ENCODE measurements around the gene OR51G2. TPM values are rescaled to one million over a fixed set of nuclear protein-coding genes. Genes with fewer than 3 reads are reported as not detected.

The OR51G2 gene
- total RNA-seq, 1 experiment from 2014 or later: not detected

- Mint-ChIP-seq H3K4me3 (no peak overlapping the region), H3K27me3 (ENCODE audit: low read depth) (peaks cover 4% of the 10 kb centered on the region; the same call in 1 of the 2 replicates), H3K27ac (no peak overlapping the region), H3K4me1 (no peaks in the 10 kb centered on the region), H3K36me3 (no peaks in the 10 kb centered on the region), H3K9me3 (peaks cover 3% of the 10 kb centered on the region; the same call in 1 of the 2 replicates)
- no peak for TF ChIP-seq FOXJ3 (CRISPR knock-in tag; IDR thresholded peaks at IDR 0.05; ENCODE audit: borderline replicate concordance)
- TF ChIP-seq, protein P1, sequence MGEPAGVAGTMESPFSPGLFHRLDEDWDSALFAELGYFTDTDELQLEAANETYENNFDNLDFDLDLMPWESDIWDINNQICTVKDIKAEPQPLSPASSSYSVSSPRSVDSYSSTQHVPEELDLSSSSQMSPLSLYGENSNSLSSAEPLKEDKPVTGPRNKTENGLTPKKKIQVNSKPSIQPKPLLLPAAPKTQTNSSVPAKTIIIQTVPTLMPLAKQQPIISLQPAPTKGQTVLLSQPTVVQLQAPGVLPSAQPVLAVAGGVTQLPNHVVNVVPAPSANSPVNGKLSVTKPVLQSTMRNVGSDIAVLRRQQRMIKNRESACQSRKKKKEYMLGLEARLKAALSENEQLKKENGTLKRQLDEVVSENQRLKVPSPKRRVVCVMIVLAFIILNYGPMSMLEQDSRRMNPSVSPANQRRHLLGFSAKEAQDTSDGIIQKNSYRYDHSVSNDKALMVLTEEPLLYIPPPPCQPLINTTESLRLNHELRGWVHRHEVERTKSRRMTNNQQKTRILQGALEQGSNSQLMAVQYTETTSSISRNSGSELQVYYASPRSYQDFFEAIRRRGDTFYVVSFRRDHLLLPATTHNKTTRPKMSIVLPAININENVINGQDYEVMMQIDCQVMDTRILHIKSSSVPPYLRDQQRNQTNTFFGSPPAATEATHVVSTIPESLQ (CRISPR knock-in tag; IDR thresholded peaks at IDR 0.05): no peak
- TF ChIP-seq, protein P2, sequence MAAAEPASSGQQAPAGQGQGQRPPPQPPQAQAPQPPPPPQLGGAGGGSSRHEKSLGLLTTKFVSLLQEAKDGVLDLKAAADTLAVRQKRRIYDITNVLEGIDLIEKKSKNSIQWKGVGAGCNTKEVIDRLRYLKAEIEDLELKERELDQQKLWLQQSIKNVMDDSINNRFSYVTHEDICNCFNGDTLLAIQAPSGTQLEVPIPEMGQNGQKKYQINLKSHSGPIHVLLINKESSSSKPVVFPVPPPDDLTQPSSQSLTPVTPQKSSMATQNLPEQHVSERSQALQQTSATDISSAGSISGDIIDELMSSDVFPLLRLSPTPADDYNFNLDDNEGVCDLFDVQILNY (CRISPR knock-in tag; IDR thresholded peaks at IDR 0.05): no peak
- CTCF ChIA-PET: no interaction called here
- ATAC-seq (peak; percentile 66), DNase-seq (ENCODE audit: low spot score) (no peak)
- POLR2A ChIA-PET: no interaction called here
Observed at GRCh38 chr11:4891996-4892640, 27.0 kb downstream of the OR51G2 start.

- H3K4me1 Mint-ChIP-seq: no peaks in the 10 kb centered on the region
- DNase-seq (ENCODE audit: low spot score): no peak
- ChIA-PET CTCF (no interaction called here), POLR2A (no interaction called here)
- no peaks in the 10 kb centered on the region for H3K27me3 Mint-ChIP-seq (ENCODE audit: low read depth)
- TF ChIP-seq ELF4 (CRISPR knock-in tag; IDR thresholded peaks at IDR 0.05; ENCODE audit: low read depth) (no peak), CREM (CRISPR knock-in tag; IDR thresholded peaks at IDR 0.05) (no peak), GABPB1 (CRISPR knock-in tag; IDR thresholded peaks at IDR 0.05) (no peak), RELA (CRISPR knock-in tag; IDR thresholded peaks at IDR 0.05; ENCODE audit: borderline replicate concordance) (no peak), OVOL2 (CRISPR knock-in tag; IDR thresholded peaks at IDR 0.05; ENCODE audit: borderline replicate concordance) (no peak), GTF2I (CRISPR knock-in tag; conservative IDR thresholded peaks at IDR 0.05) (no peak), KAT7 (CRISPR knock-in tag; IDR thresholded peaks at IDR 0.05; ENCODE audit: borderline replicate concordance) (no peak), E2F4 (CRISPR knock-in tag; IDR thresholded peaks at IDR 0.05; ENCODE audit: borderline replicate concordance, low read depth) (no peak), ZNF121 (CRISPR knock-in tag; IDR thresholded peaks at IDR 0.05) (no peak), TCF7 (CRISPR knock-in tag; IDR thresholded peaks at IDR 0.05; ENCODE audit: low read depth) (no peak), MYBL2 (CRISPR knock-in tag; IDR thresholded peaks at IDR 0.05) (no peak), ESRRA (CRISPR knock-in tag; IDR thresholded peaks at IDR 0.05; ENCODE audit: borderline replicate concordance) (no peak), SMAD4 (CRISPR knock-in tag; IDR thresholded peaks at IDR 0.05) (no peak)
- TF ChIP-seq, protein P3, sequence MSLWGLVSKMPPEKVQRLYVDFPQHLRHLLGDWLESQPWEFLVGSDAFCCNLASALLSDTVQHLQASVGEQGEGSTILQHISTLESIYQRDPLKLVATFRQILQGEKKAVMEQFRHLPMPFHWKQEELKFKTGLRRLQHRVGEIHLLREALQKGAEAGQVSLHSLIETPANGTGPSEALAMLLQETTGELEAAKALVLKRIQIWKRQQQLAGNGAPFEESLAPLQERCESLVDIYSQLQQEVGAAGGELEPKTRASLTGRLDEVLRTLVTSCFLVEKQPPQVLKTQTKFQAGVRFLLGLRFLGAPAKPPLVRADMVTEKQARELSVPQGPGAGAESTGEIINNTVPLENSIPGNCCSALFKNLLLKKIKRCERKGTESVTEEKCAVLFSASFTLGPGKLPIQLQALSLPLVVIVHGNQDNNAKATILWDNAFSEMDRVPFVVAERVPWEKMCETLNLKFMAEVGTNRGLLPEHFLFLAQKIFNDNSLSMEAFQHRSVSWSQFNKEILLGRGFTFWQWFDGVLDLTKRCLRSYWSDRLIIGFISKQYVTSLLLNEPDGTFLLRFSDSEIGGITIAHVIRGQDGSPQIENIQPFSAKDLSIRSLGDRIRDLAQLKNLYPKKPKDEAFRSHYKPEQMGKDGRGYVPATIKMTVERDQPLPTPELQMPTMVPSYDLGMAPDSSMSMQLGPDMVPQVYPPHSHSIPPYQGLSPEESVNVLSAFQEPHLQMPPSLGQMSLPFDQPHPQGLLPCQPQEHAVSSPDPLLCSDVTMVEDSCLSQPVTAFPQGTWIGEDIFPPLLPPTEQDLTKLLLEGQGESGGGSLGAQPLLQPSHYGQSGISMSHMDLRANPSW (CRISPR knock-in tag; conservative IDR thresholded peaks at IDR 0.05; ENCODE audit: low read depth): no peak
- TF ChIP-seq, protein P4, sequence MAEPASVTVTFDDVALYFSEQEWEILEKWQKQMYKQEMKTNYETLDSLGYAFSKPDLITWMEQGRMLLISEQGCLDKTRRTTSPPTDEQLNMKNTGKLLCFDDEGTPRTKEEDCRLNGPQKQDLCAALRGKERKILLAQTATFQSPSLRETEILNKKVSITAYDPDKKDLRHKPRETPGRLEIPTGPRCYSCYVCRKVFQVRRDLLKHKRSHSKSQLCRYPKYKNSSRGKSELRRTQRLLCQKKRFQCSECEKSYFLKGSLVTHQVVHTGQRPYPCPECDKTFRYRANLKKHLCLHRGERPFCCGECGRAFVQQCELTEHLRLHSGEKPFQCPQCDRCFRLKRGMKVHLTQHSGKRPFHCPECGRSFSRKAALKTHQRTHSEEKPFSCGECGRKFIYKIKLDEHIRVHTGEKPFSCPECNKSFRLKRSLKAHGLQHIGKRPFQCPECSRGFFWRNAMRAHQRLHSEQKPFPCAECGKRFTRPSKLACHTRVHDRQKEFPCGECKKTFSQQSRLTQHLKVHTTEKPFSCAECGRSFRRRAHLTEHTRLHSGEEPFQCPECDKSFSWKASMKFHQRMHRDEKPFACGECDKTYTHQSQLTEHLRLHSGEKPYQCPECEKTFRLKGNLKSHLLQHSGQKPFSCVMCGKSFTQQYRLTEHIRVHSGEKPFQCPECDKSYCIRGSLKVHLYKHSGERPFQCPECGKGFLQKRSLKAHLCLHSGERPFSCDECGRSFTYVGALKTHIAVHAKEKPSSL (CRISPR knock-in tag; conservative IDR thresholded peaks at IDR 0.05): no peak
- ATAC-seq: 0 out of 2 replicates have a peak, but pooled peaks have one; percentile 24
- H3K9me3 Mint-ChIP-seq: peaks cover 3% of the 10 kb centered on the region; the same call in 1 of the 2 replicates
- no peak overlapping the region for H3K4me3 Mint-ChIP-seq
- H3K27ac Mint-ChIP-seq: no peak overlapping the region
- H3K36me3 Mint-ChIP-seq: no peaks in the 10 kb centered on the region
Observed at GRCh38 chr11:4890279-4890678, 28.9 kb downstream of the OR51G2 start.

Measured in WTC11 (cell line).